WERI-Rb-1 (cell line): ENCODE results near the gene NAALADL1.

Experiments used
- DNase-seq: peaks from one replicate; pipeline ENCODE4 v3.0.0-alpha.2; 2020
- H3K27ac ChIP-seq: fragments of 250-450 bp; sonication (Bioruptor Pico); 2 replicates; pipeline ENCODE4 v1.5.1; 2020; ENCODE audit warnings: mild to moderate bottlenecking, moderate library complexity
- H3K27me3 ChIP-seq: fragments of 250-450 bp; sonication (Bioruptor Pico); 2 replicates; pipeline ENCODE4 v1.5.1; 2021; ENCODE audit warnings: mild to moderate bottlenecking, low read depth, moderate library complexity; ENCODE audit not compliant: insufficient read depth, severe bottlenecking
- H3K36me3 ChIP-seq: fragments of 250-450 bp; sonication (Bioruptor Pico); 2 replicates; pipeline ENCODE4 v1.5.1; 2020; ENCODE audit warnings: mild to moderate bottlenecking, moderate library complexity
- H3K4me3 ChIP-seq: 2 replicates; pipeline ENCODE4 v1.5.1; 2011; ENCODE audit warnings: low read depth, mild to moderate bottlenecking, control low read depth, low read length
- H3K9me3 ChIP-seq: fragments of 250-450 bp; sonication (Bioruptor Pico); 2 replicates; pipeline ENCODE4 v1.5.1; 2021; ENCODE audit warnings: mild to moderate bottlenecking, moderate library complexity; ENCODE audit not compliant: severe bottlenecking
- CTCF ChIP-seq: IDR thresholded peaks from 2 replicates; pipeline ENCODE4 v1.5.1; 2011; ENCODE audit warnings: low read depth, mild to moderate bottlenecking, control low read depth, inconsistent platforms, low read length

The NAALADL1 gene

GRCh38 chr11:65021509-65021908 lies 36.8 kb downstream of the NAALADL1 start:
- peaks cover 18% of the 10 kb centered on the region for H3K36me3 ChIP-seq
- TF ChIP-seq CTCF, result no peak
- DNase-seq, result no peak
- H3K27ac ChIP-seq, result no peak overlapping the region
- H3K27me3 ChIP-seq, result no peaks in the 10 kb centered on the region
- no peak overlapping the region for H3K4me3 ChIP-seq
- H3K9me3 ChIP-seq, result no peaks in the 10 kb centered on the region

GRCh38 chr11:65021003-65021402 lies 37.4 kb downstream of the NAALADL1 start:
- DNase-seq, result no peak
- no peak overlapping the region for H3K27ac ChIP-seq
- no peaks in the 10 kb centered on the region for H3K9me3 ChIP-seq
- no peaks in the 10 kb centered on the region for H3K27me3 ChIP-seq
- no peak for TF ChIP-seq CTCF
- H3K4me3 ChIP-seq, result no peak overlapping the region
- H3K36me3 ChIP-seq, result peaks cover 18% of the 10 kb centered on the region

DNA sequence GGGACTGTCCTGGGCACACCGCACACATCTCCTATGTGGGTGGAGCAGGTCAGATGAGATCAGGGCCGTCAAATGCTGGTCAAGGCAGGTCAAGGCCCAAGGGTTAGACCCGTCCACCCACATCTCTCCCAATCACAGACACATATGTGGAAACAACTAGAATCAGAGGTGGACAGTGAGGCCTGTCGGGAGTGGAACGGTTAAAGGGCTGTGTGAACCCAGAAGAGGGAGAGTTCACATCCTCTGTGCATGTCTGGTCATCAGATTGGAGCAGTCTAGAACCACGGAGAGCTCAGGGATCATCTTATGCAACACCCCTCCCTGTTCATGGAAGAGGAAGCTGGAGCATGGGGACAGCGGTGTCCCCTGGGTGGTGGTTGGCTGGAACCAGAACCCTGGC lies 38.5 kb downstream of the NAALADL1 start:
- Histone ChIP-seq H3K27me3 (no peaks in the 10 kb centered on the region), H3K36me3 (peaks cover 18% of the 10 kb centered on the region), H3K27ac (no peak overlapping the region), H3K4me3 (no peak overlapping the region), H3K9me3 (no peaks in the 10 kb centered on the region)
- DNase-seq, result no peak
- no peak for TF ChIP-seq CTCF

- H3K9me3 ChIP-seq, result no peaks in the 10 kb centered on the region
- no peaks in the 10 kb centered on the region for H3K27me3 ChIP-seq
- no peak for TF ChIP-seq CTCF
- H3K4me3 ChIP-seq, result no peak overlapping the region
- DNase-seq, result no peak
- H3K36me3 ChIP-seq, result peaks cover 18% of the 10 kb centered on the region
- no peak overlapping the region for H3K27ac ChIP-seq
Measured at GRCh38 chr11:65017937-65018336, 40.4 kb downstream of the NAALADL1 start.

DNA sequence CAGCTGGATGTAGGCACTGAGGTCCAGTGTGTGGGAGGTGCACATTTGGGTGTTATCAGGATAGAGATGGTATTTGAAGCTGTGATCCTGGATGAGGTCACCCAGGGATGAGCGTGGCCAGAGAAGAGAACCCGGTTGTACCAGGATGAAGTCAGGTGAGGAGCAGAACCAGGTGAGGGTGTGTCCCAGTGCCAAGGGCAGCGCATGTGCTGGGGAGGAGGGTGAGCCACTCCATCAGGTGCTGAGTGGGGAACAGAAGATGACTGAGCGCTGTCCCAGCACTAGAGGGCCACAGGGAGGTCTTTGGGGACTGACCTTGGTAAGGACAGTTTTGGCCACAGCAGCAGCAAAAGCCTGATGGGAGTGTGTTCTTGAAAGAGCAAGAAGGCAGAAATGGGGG lies 41.6 kb downstream of the NAALADL1 start:
- H3K27ac ChIP-seq, result no peak overlapping the region
- H3K36me3 ChIP-seq, result peaks cover 18% of the 10 kb centered on the region
- peak; percentile 26; the same call in 1 of the 2 replicates for TF ChIP-seq CTCF
- H3K27me3 ChIP-seq, result no peaks in the 10 kb centered on the region
- H3K9me3 ChIP-seq, result no peaks in the 10 kb centered on the region
- no peak for DNase-seq
- no peak overlapping the region for H3K4me3 ChIP-seq

DNA sequence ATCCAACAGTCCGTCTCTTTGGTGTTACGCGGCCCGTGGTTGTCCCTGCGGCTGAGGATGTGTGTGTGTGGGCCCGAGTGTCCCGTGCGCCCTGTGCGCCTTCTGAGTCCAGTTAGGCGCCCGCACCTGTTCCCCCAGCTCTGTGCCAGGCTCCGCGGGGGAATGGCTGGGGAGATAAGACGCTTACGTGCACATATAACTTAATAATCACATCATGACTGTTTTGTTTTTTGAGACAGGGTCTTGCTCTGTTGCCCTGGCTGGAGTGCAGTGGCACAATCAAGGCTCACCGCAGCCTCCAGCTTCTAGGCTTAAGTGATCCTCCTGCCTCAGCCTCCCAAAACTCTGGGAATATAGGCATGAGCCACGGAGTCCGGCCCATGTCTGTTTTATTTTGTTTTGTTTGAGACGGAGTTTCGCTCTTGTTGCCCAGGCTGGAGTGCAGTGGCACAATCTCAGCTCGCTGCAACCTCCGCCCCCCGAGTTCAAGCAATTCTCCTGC lies 43.6 kb downstream of the NAALADL1 start:
- Histone ChIP-seq H3K27ac (peak overlapping the region; percentile 94), H3K4me3 (peak overlapping the region; percentile 61), H3K27me3 (no peaks in the 10 kb centered on the region), H3K9me3 (no peaks in the 10 kb centered on the region), H3K36me3 (peaks cover 13% of the 10 kb centered on the region)
- TF ChIP-seq CTCF, result no peak
- DNase-seq, result no peak
